Measurements from ENCODE around the gene MYBPHL.

The MYBPHL gene, protein sequence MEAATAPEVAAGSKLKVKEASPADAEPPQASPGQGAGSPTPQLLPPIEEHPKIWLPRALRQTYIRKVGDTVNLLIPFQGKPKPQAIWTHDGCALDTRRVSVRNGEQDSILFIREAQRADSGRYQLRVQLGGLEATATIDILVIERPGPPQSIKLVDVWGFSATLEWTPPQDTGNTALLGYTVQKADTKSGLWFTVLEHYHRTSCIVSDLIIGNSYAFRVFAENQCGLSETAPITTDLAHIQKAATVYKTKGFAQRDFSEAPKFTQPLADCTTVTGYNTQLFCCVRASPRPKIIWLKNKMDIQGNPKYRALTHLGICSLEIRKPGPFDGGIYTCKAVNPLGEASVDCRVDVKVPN

DNA sequence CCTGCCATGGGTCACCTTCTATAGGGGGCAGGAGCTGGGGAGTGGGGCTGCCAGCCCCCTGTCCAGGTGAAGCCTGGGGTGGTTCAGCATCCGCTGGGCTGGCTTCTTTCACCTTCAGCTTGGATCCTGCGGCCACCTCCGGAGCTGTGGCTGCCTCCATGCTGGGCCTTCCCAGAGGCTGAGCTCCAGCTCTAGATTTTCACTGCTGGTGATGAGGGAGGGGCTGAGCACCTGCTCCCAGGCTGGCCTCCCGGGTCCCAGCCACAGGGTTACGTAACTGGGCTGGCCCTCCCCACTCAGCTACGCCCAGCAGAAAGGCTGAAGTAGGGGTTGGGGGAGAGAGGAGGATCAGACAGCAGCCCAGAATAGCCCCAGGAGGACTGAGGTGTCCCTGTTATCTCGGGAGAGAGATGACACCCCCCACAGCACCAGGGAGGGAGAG is at the start of gene MYBPHL:
Gene MYBPHL, minus strand, starts transcription at position 180 of the 442 bp plus-strand sequence. Its CDS starts 20 bp downstream, at position 160.
- peak in 3 of 51 donors; percentile 31 to 44 (median 34) for DNase-seq

DNA sequence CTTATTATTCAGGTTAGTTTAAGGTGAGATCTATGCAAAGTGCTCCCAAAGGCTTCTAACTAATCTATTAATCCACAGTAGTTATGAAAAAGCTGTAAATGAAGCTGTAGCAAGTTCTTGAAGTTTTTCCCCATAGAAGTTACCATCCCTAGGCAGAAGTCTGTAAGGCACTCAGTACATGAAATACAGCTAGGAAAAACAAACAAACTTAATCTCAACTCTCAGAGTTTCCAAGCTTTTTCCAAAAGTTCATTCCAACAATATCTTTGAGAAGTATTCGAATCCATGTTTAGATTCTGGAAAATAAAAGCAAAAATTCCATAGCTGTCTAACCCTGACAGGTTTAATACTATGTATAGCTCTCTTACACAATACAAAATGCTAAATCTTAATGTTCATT is 49.7 kb upstream of the MYBPHL start:
- DNase-seq: no peak

- DNase-seq: no peak
Observed at GRCh38 chr1:109354929-109355328, 48.1 kb upstream of the MYBPHL start.

- DNase-seq: no peak
Observed at GRCh38 chr1:109351457-109351856, 44.6 kb upstream of the MYBPHL start.

DNA sequence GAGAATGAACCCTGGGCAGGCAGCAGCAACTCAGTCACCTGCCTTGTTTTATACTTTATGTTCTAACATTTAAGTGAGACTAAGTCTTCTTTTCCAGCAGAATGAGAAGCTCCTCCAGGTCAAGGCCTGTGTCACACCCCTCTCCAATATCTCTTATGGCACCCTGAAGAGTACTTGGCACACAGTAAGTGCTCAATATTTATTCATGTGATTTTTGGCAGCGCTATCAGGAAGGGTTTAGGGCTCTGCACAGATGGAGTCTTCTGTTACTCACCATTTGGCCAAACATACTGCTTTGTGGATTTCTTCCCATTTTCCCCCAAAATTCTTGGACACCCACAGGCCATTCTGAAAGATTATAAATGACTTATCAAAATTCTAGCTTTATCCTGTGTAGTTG is 43.8 kb upstream of the MYBPHL start:
- DNase-seq: no peak

GRCh38 chr1:109350182-109350581 is 43.4 kb upstream of the MYBPHL start:
- no peak for DNase-seq

DNA sequence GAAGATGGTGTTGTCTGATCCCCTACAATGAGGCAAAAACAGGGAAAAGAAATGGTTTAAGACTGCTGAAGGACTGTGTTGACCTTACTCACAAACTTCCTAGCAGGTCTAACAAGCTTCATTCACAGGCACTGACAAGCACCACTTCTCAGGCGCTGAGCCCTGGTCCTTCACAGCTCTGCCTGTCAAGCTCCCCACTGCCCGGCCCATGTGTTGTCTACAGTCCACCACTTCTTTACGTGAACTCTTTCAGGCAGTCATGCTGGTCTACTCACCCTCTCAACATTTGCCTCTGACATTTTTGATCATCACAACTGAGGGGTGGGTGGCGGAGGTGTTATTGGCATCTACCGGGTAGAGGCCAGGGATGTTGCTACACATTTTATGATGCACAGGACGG is 40.7 kb upstream of the MYBPHL start:
- DNase-seq: no peak

- no peak for DNase-seq
Observed at GRCh38 chr1:109341944-109342930, 35.4 kb upstream of the MYBPHL start.

- no peak for DNase-seq
Observed at GRCh38 chr1:109338608-109339007, 31.8 kb upstream of the MYBPHL start.

DNA sequence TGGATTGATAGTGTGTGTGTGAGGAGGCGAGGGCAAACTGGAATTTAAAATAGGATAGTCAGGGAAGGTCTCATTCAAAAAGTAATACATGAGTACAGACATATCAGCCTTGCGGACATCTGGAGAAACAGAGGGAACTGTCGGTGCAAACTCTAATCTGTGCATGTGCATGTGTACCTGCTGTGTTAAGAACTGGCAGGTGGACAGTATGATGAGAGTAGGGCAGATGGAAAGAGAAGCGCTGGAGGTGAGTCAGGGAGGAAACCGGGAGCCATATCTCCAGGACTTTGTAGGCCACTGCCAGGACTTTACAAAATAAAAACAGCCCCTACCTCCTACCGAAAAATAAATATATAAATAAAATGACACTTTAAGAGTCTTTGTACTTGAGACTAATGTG is 31.3 kb upstream of the MYBPHL start:
- DNase-seq: no peak

DNA sequence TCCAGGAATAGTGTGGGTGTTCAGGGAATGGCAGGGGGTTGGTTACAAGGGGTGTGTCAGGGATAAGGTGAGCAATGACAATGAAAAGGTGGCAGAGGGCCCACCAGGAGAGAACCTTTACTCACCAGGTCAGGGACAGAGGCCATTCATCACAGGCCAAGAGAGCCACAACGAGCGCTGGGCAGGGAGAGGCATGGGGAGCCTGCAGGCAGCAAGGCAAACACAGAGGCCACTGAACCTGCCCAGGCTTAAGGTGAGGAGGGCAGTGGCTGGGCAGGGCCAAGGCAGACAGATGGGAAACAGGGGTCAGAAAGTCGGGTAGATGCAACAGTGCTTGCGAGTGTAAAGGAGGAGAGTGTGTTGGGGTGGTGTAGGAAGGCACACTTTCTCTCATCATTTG is 28.3 kb upstream of the MYBPHL start:
- no peak for DNase-seq

DNA sequence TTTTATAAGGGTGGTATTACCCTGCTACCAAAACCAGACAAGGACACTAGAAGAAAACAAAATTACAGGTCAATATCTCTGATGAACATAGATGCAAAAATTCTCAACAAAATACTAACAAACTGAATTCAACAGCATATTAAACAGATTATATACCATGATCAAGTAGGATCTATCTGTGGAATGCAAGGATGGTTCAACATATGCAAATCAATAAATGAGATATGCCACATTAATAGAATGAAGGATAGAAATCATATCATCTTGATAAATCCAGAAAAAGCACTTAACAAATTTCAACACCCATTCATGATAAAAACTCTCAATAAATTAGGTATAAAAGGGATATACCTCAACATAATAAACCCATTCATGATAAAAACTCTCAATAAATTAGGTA is 24.3 kb upstream of the MYBPHL start:
- DNase-seq: no peak

GRCh38 chr1:109327285-109327684 is 20.5 kb upstream of the MYBPHL start:
- DNase-seq: peak in 3 of 51 donors; percentile 16 to 43 (median 42)

DNA sequence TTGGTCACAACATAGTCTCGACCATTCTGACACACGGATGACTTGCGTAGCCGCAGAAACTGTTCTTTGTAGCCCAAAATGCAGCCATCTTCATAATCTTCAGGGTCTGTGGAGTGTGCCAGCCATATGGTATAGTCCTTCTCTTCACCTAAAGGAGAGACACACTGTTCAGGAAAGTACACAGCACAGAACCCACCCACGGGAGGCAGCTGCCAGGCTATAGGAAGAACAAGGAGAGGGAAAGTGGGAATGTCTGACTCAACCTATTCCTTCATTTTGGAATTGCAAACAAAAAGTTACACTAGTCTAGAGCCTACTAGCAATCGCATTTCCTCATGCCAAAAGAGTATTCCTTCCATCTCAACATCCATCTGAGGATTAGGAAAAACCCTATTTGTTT is 16.2 kb upstream of the MYBPHL start:
- DNase-seq: peak in 1 of 51 donors; percentile 40

DNA sequence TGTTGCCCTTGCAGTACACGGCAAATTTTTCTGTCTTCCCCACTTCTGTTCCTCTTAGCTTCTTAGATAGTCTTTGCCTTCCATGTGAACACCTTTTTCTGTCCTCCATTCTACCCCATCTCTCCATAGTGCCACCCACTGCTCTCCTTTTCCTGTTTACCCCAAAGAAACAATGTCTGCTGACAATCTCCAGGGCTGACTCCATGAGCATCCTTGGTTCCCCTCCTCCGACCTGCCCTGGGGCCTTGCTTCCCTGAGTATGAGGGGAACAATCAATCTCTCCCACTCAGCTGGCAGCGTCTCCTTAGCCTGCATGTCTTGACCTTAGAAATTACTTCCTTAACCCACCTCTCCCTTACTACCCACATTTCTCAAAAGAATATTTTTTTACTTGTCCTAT is 12.3 kb upstream of the MYBPHL start:
- DNase-seq: no peak

- DNase-seq: no peak
Observed at GRCh38 chr1:109316506-109316905, 9.7 kb upstream of the MYBPHL start.

- DNase-seq: no peak
Observed at GRCh38 chr1:109315288-109315687, 8.5 kb upstream of the MYBPHL start.

DNA sequence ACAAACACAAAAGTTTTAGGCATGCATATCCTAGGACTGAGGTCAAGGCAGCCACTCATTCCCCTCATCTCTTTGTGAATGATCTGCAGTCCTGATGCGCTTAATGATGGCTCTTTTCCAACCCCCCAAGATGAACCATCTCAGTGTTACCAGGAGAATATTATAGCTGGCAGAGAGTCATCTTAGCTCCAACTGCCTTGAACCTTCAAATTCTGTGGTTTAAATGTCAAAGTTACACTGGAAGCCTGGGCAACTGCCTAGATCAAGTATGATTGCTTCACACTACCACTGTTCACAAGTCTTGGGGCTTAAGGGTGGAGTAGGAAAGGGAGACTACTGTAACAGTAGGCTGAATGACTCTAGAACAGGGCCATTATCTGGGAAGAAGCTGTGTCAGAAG is 8.0 kb upstream of the MYBPHL start:
- DNase-seq: no peak

- DNase-seq: peak in 37 of 51 donors; percentile 21 to 94 (median 68)
Observed at GRCh38 chr1:109312978-109313775, 6.4 kb upstream of the MYBPHL start.

- DNase-seq: no peak
Observed at GRCh38 chr1:109312246-109312645, 5.4 kb upstream of the MYBPHL start.

DNA sequence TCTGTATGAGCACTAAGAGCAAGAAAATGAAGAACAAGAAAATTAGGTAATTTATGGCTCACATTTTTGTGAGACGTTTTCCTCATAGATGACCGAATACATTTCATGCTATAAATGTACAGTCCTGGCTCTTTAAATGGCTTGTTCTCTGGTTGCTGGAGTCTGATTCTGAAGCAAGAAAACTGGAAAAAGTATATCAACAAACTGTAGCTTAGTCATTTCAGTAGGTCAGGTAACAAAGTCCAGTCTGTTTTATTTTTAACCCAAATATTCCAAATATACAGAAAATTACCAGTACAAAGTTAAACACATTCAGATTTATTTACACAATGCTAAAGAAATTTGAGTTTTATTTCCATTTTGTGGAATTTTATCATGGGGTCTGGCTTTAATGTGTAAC is 2.5 kb upstream of the MYBPHL start:
- no peak for DNase-seq
